ENCODE results near the gene CRKL.
"Not testable (repeated sequence)": the region's sequence is repeated elsewhere in the genome, so short reads cannot be mapped to it uniquely, and the experiment has no call there.

The CRKL gene

DNA sequence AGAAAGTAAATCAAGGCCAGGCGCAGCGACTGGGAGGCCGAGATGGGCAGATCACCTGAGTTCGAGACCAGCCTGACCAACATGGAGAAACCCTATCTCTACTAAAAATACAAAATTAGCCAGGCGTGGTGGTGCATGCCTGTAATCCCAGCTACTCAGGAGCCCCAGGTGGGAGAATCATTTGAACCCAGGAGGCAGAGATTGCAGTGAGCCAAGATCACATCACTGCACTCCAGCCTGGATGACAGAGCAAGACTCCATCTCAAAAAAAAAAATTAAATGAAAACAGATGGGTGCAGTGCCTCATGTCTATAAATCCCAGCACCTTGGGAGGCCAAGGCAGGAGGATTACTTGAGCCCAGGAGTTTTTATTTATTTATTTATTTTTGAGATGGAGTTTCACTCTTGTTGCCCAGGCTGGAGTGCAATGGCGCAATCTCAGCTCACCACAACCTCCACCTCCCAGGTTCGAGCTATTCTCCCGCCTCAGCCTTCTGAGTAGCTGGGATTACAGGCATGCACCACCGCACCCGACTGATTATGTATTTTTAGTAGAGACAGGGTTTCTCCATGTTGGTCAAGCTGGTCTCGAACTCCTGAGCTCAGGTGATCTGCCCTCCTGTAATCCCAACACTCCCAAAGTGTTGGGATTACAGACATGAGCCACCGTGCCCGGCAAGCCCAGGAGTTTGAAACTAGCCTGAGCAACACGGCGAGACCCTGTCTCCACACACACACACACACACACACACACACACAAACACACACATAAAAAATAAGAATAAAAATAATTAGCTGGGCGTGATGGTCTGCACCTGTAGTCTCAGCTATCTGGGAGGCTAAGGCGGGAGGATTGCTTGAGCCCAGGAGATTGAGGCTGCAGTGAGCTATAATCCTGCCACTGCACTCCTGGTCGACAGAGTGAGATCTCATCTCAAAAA is 15.8 kb upstream of the CRKL start:
- DNase-seq: not testable (repeated sequence)

DNA sequence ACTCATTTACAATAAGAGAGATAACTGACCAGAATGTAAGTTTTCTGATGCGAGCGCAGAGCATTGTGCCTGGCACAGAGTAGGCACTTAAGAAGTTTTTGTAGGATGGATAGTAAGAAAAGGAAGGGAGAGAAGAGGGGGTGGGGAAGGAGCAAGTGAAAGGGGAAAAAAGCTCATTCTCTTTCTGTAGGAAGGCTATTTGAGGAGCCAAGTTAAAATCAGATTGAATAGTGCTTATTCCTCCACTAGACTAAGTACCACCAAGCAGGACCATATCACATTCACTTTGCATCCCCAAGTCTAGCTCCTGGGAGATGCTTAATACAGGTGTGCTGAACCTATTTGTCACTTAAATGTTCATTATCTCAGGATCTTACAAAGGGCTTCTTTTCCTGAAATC is 14.1 kb upstream of the CRKL start:
- no peak for DNase-seq

DNA sequence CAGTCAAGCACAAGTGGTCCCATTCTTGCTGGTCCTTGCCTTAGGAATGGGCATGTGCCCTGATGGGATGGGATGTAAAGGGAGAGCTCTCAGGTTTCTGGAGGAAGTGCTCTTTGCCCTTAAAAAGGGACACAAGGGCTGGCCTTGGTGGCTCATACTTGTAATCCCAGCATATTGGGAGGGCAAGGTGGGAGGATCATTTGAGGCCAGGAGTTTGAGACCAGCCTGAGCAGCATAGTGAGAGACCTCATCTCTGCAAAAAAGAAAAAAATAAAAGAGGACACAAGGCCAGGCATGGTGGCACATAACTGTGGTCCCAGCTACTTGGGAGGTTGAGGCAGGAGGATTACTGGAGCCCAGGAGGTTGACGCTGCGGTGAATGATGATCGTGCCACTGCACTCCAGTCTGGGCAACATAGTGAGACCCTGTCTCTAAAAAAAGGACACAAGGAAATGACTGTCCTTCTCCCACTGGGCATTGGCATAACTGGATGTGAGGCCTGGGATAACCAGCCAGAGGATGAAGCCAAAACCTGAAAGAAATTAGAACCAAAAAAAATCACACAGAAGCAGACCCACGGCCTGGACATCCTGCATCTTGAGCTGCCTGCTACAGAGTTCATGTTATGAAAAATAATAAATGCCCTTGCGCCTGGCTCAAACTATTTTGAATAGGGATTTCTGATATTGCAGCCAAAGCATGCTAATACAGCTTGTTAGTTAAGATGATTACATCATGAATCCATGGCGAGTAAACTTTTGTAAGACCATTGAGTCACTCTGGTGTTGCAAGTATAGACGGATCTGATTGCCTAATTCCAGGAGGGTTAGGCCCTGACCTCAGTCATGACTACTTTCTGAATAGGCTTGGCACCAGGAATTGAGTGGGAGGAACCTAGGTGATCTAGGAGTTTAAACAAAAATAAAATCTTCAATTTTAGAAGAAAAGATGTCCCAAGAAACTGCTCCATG is 12.9 kb upstream of the CRKL start:
- DNase-seq: no peak

- no peak for DNase-seq
These were observed 12.2 kb upstream of the CRKL start for GRCh38 chr22:20904980-20905355.

GRCh38 chr22:20905415-20906386 is 11.5 kb upstream of the CRKL start:
- DNase-seq: no peak

- no peak for DNase-seq
These were observed 10.8 kb upstream of the CRKL start for GRCh38 chr22:20906387-20906767.

- not testable (repeated sequence) for DNase-seq
These were observed 8.5 kb upstream of the CRKL start for GRCh38 chr22:20908717-20909116.

GRCh38 chr22:20909543-20910303 is 7.5 kb upstream of the CRKL start:
- no peak for DNase-seq

GRCh38 chr22:20912494-20912893 is 4.7 kb upstream of the CRKL start:
- no peak for DNase-seq

GRCh38 chr22:20918663-20919218 is 1.5 kb downstream of the CRKL start:
- DNase-seq: no peak

DNA sequence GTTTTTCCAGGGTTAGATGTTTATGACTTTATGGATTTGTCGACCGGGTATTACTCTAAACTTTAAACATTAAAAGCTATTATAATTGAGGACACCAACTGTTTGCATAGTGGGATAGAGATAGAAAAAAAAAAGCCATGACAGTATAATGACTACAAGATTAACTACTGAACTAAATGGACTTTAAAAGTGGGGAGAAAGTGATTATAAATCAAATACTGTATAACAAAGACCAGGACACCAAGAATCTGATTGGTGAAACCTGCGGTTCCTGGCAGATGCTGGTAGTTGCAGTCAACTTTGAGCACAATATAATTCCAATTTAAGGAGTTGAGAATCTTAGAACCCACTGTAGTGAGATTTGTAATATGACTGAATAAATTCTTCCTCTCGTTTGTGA is 2.5 kb downstream of the CRKL start:
- no peak for DNase-seq

- no peak for DNase-seq
These were observed 3.6 kb downstream of the CRKL start for GRCh38 chr22:20920881-20921203.

- DNase-seq: no peak
These were observed 5.0 kb downstream of the CRKL start for GRCh38 chr22:20922141-20922751.

GRCh38 chr22:20926243-20926642 is 9.0 kb downstream of the CRKL start:
- no peak for DNase-seq

- DNase-seq: no peak
These were observed 10.8 kb downstream of the CRKL start for GRCh38 chr22:20927940-20928572.

DNA sequence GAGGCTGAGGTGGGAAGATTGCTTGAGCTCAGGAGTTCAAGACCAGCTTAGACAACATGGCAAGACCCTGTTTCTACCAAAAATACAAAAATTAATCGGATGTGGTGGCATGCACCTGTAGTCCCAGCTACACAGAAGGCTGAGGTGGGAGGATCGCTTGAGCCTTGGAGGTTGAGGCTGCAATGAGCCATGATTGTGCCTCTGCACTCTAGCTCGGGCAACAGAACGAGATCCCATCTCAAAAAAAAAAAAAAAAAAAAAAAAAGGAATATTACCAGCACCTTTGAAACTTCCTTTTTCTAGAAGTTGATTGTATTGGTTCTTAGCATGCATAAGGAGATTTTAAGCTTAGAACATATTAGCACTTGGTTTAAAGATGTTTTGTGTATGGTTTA is 11.4 kb downstream of the CRKL start:
- DNase-seq: no peak

DNA sequence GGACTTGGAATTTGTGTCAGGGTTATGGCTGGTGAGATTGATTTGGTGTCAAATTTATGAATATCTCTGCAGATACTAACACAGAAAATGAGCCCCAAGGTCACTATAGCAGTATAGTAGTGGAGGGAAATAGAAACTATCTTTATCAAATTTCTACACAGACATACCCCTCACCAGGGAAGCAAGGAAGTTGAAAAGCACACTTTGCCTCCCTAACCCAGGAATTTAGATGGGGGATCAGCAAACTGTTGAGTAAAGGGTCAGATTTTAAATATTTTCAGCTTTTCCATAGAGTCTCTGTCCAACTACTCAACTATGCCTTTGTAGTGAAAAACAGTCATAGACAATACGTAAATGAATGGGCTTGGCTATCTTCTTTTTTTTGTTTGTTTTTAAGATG is 12.8 kb downstream of the CRKL start:
- DNase-seq: no peak

GRCh38 chr22:20930435-20930834 is 13.2 kb downstream of the CRKL start:
- not testable (repeated sequence) for DNase-seq

DNA sequence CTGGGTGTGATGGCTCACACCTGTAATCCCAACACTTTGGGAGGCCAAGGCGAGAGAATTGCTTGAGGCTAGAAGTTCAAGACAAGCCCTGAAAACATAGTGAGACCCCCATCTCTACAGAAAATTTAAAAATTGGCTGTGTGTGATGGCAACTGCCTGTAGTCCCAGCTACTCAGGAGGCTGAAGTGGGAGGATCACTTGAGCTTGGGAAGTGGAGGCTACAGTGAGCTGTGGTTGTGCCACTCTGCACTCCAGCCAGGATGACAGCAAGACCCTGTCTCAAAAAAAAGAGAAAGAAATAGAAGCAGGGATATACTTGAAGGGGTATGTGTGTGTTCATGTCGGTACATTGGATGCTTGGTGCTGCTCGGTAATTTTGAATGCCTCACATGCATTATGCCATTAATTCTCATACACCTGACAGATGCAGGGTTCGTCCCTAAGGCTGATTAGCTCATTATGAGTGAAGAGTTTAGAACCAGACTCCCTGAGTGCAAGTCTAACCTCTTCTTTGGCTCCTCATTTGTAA is 14.0 kb downstream of the CRKL start:
- no peak for DNase-seq

DNA sequence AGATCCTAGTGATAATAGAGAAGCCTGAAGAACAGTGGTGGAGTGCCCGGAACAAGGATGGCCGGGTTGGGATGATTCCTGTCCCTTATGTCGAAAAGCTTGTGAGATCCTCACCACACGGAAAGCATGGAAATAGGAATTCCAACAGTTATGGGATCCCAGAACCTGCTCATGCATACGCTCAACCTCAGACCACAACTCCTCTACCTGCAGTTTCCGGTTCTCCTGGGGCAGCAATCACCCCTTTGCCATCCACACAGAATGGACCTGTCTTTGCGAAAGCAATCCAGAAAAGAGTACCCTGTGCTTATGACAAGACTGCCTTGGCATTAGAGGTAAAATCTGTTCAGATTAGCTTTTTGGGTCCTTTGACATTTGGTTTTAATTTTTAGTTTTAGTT is 16.7 kb downstream of the CRKL start:
- no peak for DNase-seq
